ENCODE data around the gene KRTAP3-3.
A peak's percentile ranks its signal among the peaks of the same experiment; 100 is the strongest.

DNA sequence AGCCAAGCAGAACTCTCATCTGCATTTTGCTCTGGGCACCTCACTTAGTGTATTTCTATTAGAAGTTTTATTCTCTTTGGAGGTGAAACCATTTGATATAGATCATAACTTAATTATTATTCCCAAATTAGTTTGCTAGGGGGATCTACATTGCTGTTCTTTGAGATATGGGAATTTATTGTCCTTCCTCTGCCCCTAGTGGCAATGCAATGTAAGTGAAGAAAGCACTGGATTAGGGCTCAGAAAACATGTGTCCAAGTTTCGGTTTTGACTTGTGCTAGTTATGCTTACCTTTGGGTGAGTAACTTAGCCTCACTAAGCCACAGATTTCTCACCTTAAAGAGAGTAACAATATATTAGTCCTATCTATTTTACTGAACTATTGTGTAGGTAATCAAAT, 30.1 kb downstream of the KRTAP3-3 start:
- TF ChIP-seq, protein P1, sequence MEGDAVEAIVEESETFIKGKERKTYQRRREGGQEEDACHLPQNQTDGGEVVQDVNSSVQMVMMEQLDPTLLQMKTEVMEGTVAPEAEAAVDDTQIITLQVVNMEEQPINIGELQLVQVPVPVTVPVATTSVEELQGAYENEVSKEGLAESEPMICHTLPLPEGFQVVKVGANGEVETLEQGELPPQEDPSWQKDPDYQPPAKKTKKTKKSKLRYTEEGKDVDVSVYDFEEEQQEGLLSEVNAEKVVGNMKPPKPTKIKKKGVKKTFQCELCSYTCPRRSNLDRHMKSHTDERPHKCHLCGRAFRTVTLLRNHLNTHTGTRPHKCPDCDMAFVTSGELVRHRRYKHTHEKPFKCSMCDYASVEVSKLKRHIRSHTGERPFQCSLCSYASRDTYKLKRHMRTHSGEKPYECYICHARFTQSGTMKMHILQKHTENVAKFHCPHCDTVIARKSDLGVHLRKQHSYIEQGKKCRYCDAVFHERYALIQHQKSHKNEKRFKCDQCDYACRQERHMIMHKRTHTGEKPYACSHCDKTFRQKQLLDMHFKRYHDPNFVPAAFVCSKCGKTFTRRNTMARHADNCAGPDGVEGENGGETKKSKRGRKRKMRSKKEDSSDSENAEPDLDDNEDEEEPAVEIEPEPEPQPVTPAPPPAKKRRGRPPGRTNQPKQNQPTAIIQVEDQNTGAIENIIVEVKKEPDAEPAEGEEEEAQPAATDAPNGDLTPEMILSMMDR (IDR thresholded peaks at IDR 0.05), result peak in 1 of 3 experiments; percentile 28
- TF ChIP-seq POLR2A (IDR thresholded peaks at IDR 0.05), result no peak
